DMS 273 treated with DMSO at 0.1 percent for 48 hours (cell line): ENCODE data around the gene PSMF1.
A peak's percentile ranks its signal among the peaks of the same experiment; 100 is the strongest.

Source experiments
- DNase-seq: peaks from one replicate; lab custom pipeline; 2025; lab: John Stamatoyannopoulos, UW

PSMF1 gene

GRCh38 chr20:1164871-1165270, 46.5 kb downstream of the PSMF1 start:
- DNase-seq: no peak

DNA sequence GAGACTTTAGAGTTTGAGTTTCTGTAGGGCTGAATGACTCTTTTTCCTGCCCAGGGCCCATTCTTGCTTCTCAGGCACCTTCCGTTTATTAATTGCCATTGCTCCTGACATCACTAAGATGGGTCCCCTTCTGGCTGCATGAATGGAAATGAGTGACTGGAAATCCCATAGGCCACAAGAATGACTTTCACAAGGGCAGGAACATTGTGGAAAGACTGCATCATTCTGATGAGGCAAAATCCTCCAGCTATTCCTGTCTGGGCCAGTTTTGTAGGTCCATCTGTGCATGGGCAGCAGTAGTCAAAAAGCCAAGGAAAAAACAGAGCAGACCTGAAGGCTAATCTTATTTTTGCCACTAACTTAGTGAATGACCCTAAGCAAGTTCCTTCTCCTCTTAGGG, 47.1 kb downstream of the PSMF1 start:
- DNase-seq: no peak

DNA sequence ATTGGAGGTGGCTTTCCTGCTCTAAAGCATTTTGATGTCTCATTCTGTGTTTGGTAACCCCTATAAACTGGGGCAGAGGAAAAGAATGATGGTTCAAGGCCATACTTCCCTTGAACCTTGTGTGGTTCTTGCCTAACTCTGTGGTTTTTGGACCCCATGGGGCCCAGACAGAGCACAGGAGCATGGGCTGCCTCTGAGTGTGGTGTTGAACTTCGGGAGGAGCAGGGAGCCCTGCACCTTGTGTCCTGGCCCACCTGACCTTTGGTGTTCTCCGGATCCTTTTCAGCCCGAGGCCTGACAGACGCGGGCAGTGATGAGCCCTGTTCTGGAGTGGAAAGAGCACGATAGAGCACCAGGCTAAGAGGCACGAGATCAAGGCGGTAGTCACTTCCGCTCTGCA, 47.5 kb downstream of the PSMF1 start:
- no peak for DNase-seq

- DNase-seq: no peak
Measured at GRCh38 chr20:1166948-1167720, 48.7 kb downstream of the PSMF1 start.

- no peak for DNase-seq
Measured at GRCh38 chr20:1169224-1169623, 50.8 kb downstream of the PSMF1 start.

- DNase-seq: no peak
Measured at GRCh38 chr20:1171461-1172093, 53.2 kb downstream of the PSMF1 start.

GRCh38 chr20:1173698-1174097, 55.3 kb downstream of the PSMF1 start:
- no peak for DNase-seq

DNA sequence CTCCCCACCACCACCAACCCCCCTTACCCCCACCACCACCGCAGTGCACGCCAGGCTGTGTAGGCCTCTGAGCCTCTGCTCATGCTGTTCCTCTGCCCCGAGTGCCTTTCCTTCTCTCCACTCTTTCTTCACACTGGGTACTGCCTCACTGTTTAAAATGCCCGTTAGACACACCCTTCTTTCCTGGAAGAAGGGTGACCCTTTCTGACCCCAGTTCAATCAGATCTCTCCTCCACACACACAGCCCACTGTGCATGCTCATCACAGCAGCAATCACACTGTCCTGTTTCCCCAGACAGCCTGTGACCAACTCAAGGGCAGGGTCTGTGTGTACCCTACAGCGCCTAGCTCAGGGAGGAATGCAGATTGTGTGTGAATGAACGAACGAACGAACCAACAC, 56.4 kb downstream of the PSMF1 start:
- DNase-seq: no peak

DNA sequence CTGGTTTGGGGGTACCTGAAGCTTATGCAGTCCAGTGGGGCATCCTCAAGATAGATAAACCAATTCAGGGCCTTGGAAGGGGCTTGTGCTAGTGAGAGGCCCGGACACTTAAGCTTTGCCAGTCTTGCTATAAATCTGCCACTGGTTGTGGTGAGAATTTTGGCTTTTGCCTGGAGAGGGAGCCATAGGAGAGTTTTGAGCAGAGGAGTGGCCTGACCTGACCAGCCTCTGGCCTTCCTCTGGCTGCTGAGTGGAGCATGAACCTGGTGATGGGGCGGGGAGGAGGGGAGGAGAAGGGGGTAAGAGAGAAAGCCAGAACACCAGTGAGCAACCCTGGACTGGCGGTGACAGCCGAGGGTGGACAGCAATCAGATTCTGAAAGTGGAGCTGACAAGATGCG, 59.3 kb downstream of the PSMF1 start:
- DNase-seq: no peak

- no peak for DNase-seq
Measured at GRCh38 chr20:1178103-1178502, 59.7 kb downstream of the PSMF1 start.

DNA sequence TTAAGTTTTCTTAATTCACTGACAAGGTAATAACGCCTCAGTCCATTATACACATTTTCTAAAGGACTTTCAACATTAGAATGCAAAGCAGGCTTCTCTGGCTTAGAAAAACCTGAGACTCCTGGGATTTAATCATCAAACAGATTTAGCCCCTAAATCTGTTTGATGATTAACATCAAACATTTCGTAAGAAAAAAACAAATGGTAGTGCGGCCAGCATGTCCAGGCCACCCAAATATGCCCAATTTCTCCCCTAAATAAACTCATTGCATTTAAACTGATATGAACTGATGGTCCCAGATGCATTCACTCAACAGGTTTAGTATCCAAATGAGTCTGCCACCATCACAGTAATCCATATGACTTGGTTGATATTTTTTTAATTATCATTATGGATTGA, 60.2 kb downstream of the PSMF1 start:
- DNase-seq: no peak

DNA sequence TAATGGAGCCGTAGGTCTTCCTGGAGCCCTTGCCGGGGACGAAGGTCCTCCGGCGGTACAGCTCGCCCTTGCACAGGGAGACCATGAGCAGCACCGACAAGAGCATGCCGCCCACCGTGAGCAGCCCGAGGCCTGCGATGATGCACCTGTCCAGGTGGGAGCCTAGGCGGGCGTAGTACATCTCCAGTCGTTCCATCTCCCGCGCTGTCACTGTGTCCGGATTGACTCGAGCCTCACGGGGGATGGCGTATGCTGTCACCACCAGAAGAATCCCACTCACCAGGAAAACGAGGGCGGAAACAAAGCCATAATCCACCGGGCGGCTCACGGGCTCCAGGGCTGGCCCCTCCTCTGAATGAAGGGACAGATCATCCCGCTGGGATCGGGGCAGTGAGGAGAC, 62.5 kb downstream of the PSMF1 start:
- DNase-seq: no peak

- no peak for DNase-seq
Measured at GRCh38 chr20:1182106-1182505, 63.7 kb downstream of the PSMF1 start.

- no peak for DNase-seq
Measured at GRCh38 chr20:1183153-1183552, 64.8 kb downstream of the PSMF1 start.

DNA sequence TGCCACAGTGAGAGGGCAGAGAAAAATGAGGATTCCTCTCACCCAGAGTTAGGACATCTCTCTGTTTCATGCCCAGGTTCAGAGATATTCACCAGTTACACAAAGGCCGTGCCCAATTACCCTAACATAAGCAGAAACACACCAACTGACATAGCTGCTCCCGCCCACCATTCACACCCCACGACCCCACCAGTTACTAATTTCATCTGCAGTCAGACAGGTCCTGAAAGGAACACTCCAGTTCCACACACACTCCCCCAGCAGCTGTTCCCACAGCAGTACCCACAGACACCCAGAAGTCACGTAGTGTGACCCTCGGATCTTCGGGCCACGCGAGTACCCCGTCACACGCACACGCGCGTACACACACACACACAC, 65.8 kb downstream of the PSMF1 start:
- no peak for DNase-seq

- DNase-seq: no peak
Measured at GRCh38 chr20:1184638-1185315, 66.4 kb downstream of the PSMF1 start, which contains the start of gene TMEM74B. TSS of gene TMEM74B (minus strand) at chr20:1184981. CDS start at chr20:1183801, 1,180 bp downstream.

DNA sequence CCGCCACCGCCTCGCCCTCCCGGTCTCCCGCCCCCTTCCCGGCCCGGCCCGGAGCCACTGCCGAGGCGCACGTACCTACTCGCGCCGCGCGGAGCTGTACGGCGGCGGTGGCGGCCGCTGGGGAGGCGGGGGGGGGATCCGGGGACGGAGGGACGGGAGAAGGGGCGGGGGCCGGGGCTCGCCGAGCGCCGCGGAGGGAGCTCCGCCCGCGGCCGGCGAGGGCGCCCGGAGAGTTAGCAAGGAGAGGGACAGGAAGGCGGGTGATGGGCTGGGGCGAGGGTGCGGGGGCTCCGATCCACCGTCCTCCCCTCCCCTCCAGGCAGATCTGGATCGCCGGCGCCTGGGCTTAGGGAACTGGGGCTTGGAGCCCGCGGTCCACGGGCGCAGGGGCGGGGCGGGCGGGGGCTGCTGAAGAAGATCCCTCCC, 66.9 kb downstream of the PSMF1 start:
- no peak for DNase-seq

DNA sequence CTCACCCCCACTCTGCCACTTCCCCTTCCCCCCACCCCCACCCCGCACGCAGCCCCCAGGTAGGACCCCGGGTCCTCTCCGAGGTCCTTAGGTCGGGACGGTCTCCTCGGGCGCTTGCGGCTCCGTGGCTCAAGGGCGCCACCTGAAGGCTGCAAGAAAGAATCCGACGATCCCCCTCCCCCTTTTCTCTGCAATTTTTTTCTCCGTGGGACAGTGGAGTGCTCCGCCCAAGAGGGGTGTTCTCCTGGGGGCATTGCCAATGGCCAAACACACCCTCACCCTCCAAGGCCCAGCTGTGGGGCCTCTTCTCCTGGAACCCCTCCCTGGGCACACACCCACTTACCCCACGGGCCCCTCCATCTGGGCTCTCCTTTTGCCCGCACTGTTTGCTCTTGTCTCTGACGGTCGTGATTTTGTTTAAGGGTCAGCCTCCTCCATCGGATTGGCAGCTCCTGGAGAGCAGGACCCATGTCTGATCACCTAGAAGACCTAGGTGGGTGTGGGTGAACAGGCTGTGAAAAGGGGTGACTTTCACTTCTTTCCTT, 67.5 kb downstream of the PSMF1 start:
- no peak for DNase-seq

- no peak for DNase-seq
Measured at GRCh38 chr20:1186367-1186991, 68.1 kb downstream of the PSMF1 start.

GRCh38 chr20:1187605-1188171, 69.3 kb downstream of the PSMF1 start:
- peak; percentile 6 for DNase-seq

DNA sequence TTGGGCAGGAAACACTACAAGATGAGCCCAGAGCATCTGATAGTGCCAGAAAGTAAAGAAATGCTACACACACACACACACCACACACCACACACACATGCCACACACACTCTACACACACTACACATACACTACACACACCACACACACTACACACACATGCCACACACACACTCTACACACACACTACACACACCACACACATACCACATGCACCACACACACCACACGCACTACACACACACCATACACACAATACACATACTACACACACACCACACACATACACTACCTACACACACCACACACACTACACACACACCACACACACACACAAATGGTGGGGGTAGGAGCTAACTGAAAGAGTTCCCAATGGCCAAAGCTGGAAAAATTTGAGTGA, 69.9 kb downstream of the PSMF1 start:
- DNase-seq: no peak

GRCh38 chr20:1189827-1190226, 71.4 kb downstream of the PSMF1 start:
- no peak for DNase-seq
